ENCODE results near the gene FIGN. TPM values are rescaled to one million over a fixed set of nuclear protein-coding genes. Genes with fewer than 3 reads are reported as not detected.

The FIGN gene
- total RNA-seq, 1 donor from 2014 or later, result 5.8 TPM

- H3K36me3 ChIP-seq, result no peaks in the 10 kb centered on the region
- no peaks in the 10 kb centered on the region for H3K4me1 ChIP-seq
- no peak overlapping the region for H3K4me3 ChIP-seq
- H3K9me3 ChIP-seq, result no peaks in the 10 kb centered on the region
- ATAC-seq, result no peak
- no peaks in the 10 kb centered on the region for H3K27me3 ChIP-seq (ENCODE audit: low read depth)
- H3K27ac ChIP-seq, result no peak overlapping the region
- intact Hi-C loops (cut with DNase I), result no loop called here
- no peak for DNase-seq
- TF ChIP-seq CTCF (IDR thresholded peaks at IDR 0.05), result no peak
Measured at GRCh38 chr2:163774862-163775261, 39.1 kb upstream of the FIGN start.

- Histone ChIP-seq H3K9me3 (no peaks in the 10 kb centered on the region), H3K27me3 (ENCODE audit: low read depth) (no peaks in the 10 kb centered on the region), H3K4me3 (no peak overlapping the region), H3K27ac (no peak overlapping the region), H3K36me3 (no peaks in the 10 kb centered on the region), H3K4me1 (no peaks in the 10 kb centered on the region)
- ATAC-seq (no peak), DNase-seq (no peak)
- TF ChIP-seq CTCF (IDR thresholded peaks at IDR 0.05), result no peak
- intact Hi-C loops (cut with DNase I), result no loop called here
Measured at GRCh38 chr2:163773276-163773675, 37.5 kb upstream of the FIGN start.

DNA sequence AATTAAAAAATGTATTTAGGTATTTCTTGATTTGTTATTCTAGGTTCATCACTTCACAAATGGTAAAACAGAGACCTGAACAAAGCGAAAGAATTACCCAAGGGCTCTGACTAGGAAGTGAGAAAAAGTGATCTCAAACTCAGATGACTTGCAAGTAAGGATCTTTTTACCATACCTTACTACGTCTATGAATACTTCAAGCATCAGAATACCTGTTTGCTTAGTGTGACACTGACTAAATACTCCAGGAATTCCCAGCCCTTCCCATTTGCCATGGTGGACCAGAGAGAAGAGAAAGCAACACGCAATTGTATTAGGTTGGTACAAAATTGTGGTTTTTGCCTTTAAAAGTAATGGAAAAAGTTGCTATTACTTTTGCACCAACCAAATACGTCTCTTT, 35.8 kb upstream of the FIGN start:
- H3K36me3 ChIP-seq, result no peaks in the 10 kb centered on the region
- no peaks in the 10 kb centered on the region for H3K4me1 ChIP-seq
- H3K27ac ChIP-seq, result no peak overlapping the region
- no peak overlapping the region for H3K4me3 ChIP-seq
- intact Hi-C loops (cut with DNase I), result no loop called here
- DNase-seq, result no peak
- ATAC-seq, result no peak
- TF ChIP-seq CTCF (IDR thresholded peaks at IDR 0.05), result no peak
- no peaks in the 10 kb centered on the region for H3K9me3 ChIP-seq
- no peaks in the 10 kb centered on the region for H3K27me3 ChIP-seq (ENCODE audit: low read depth)

- intact Hi-C loops (cut with DNase I), result no loop called here
- H3K4me3 ChIP-seq, result no peak overlapping the region
- no peaks in the 10 kb centered on the region for H3K9me3 ChIP-seq
- H3K4me1 ChIP-seq, result no peaks in the 10 kb centered on the region
- ATAC-seq (no peak), DNase-seq (no peak)
- no peak overlapping the region for H3K27ac ChIP-seq
- TF ChIP-seq CTCF (IDR thresholded peaks at IDR 0.05), result no peak
- no peaks in the 10 kb centered on the region for H3K36me3 ChIP-seq
- no peaks in the 10 kb centered on the region for H3K27me3 ChIP-seq (ENCODE audit: low read depth)
Measured at GRCh38 chr2:163768881-163769695, 33.3 kb upstream of the FIGN start.

DNA sequence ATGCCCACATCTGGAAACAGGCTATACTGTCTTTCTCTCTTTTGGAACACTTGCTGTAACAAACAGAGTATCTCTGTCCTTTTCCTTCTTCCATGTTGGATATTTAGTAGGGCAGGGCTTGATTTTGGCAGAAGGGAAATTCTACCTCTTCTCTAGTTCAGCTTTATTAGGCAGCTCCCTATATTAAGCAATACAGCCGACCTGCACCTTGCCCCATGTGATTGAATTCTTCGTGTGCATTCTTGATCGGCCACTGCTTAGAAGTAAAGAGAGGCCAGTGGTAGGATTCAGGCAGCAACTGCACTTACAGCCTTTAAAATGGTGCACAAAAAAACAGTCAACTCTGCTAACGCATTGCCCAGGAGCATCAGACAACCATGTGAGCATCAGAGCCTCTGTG, 31.3 kb upstream of the FIGN start:
- Histone ChIP-seq H3K9me3 (no peaks in the 10 kb centered on the region), H3K4me3 (no peak overlapping the region), H3K27me3 (ENCODE audit: low read depth) (no peaks in the 10 kb centered on the region), H3K27ac (no peak overlapping the region), H3K36me3 (no peaks in the 10 kb centered on the region), H3K4me1 (no peaks in the 10 kb centered on the region)
- no peak for TF ChIP-seq CTCF (IDR thresholded peaks at IDR 0.05)
- intact Hi-C loops (cut with DNase I), result no loop called here
- ATAC-seq (no peak), DNase-seq (no peak)
